HG03159 (cell line): ENCODE measurements around the gene FAM219B.

ENCODE experiments used
- ATAC-seq: cut with Tn5 transposase; IDR thresholded peaks from one replicate; pipeline ENCODE4 v1.9.1; 2021; ENCODE audit warnings: mild to moderate bottlenecking, moderate library complexity; ENCODE audit not compliant: unreplicated experiment

Gene FAM219B

GRCh38 chr15:74851960-74852359 is 54.7 kb downstream of the FAM219B start:
- ATAC-seq: no peak

- no peak for ATAC-seq
Measured at GRCh38 chr15:74850393-74850792, 56.3 kb downstream of the FAM219B start.
